Endothelial cell of umbilical vein (primary cell): ENCODE data around the gene CTU2.

Experiments used
- CTCF ChIP-seq, 2 donors: IDR thresholded peaks; 1 replicate in 1 of 2; 2 replicates in 1 of 2; pipeline ENCODE4 v1.5.1; 2011; ENCODE audit warnings: low read length in 2 of 2, mild to moderate bottlenecking in 2 of 2, moderate library complexity in 2 of 2, control low read depth in 1 of 2, inconsistent platforms in 1 of 2, low read depth in 1 of 2; ENCODE audit not compliant: insufficient read depth in 1 of 2; ENCODE audit errors: extremely low read depth in 1 of 2
- EZH2 ChIP-seq: IDR thresholded peaks from 2 replicates; pipeline ENCODE4 v1.6.1; 2012; ENCODE audit warnings: borderline replicate concordance, low read depth, mild to moderate bottlenecking, moderate library complexity, low read length, inconsistent platforms; ENCODE audit not compliant: severe bottlenecking
- GATA2 ChIP-seq: IDR thresholded peaks from 2 replicates; pipeline ENCODE4 v1.7.0; 2011; ENCODE audit warnings: low read depth, mild to moderate bottlenecking, moderate library complexity, mixed read lengths, low read length; ENCODE audit not compliant: insufficient read length, insufficient read depth
- MAX ChIP-seq: IDR thresholded peaks from 2 replicates; pipeline ENCODE4 v1.6.1; 2011; ENCODE audit not compliant: insufficient read depth, insufficient read length

GRCh38 chr16:88716201-88716600 lies 9.9 kb downstream of the CTU2 start:
- TF ChIP-seq GATA2 (no peak), CTCF (IDR thresholded peaks at IDR 0.05; ENCODE audit: extremely low read depth in 1 of 2, insufficient read depth in 1 of 2, low read depth in 1 of 2, low read length in 2 of 2) (no peak), EZH2 (no peak), MAX (no peak)
